Regular cardiac myocyte (primary cell): Measurements from ENCODE around the gene CMC1. TPM values are rescaled to one million over a fixed set of nuclear protein-coding genes. Genes with fewer than 3 reads are reported as not detected.

Experiments used
- total RNA-seq: library from RNA; depleted of rRNA; stranded (reverse); fragments of >200 nt; gene quantifications from 2 replicates; pipeline ENCODE4 v1.2.3, GENCODE V29; 2014

Gene CMC1
- 2.5 and 5.4 TPM in 2 replicates for total RNA-seq

DNA sequence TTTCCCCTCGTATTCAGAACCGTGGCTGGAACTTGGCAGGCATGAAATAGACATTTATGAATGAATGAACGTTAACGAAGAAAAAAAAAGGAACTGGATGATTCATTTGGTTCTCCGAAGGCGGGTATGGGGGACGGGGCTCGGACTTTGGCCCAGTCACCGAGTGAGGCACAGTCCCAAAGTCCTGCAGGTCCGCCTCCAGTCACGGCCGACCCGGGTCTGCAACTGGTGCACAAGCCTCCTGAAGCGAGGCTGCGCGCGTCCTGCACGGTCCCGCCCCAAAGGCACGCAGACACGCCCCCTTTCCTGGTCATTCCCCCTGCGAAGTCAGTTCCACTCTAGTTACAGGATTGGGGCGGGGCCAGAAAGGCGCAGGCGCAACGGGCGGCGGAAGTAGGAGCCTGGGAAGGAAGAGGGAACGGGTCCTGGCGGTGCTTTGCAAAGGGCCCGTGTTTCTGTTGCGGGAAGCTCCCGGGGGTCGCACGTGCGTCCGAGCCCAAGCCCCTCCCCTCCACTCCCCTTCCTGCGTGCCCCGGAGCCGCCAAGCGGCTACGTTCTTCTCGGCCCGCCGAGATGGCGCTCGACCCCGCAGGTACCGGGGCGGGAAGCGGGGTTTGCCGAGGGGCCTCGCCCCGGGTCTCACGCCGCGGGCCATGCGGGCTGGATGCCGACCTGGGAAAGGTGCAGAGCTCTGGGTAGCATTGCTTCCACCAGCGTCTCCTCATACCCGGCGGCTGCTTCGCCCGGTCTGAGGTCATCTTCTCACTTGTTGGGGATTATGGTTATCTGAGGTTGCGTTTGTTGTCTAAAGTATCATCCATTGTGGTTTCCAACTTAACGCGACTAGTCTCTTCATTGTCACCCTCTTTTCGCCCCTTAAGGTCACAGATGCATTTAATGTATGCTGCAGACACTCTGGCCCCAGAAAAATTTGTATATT, at the start of gene CMC1:
TSS of gene CMC1 (plus strand) at position 399 of the 940 bp plus-strand sequence. CDS start at position 574, 175 bp downstream.

GRCh38 chr3:28348629-28349468, 107.4 kb downstream of the CMC1 start, which contains the start of the genes AZI2 and ZCWPW2:
AZI2 (minus strand) TSS chr3:28348824; CDS start chr3:28340617, 8,207 bp downstream.
ZCWPW2 (plus strand) TSS chr3:28348721; CDS start chr3:28413069, 64,348 bp downstream.

Other genes starting within 250 kb of the CMC1 start
- gene ZCWPW2, start 107.1 kb downstream of the CMC1 start, total RNA-seq = 0.38 and 1.4 TPM in 2 replicates
- 61.2 and 134 TPM in 2 replicates for gene AZI2, start 107.2 kb downstream of the CMC1 start, total RNA-seq